NCI-H446 treated with DMSO at 0.1 percent for 48 hours (cell line): ENCODE data around the gene DGUOK.

Experiments
- DNase-seq: peaks from one replicate; lab custom pipeline; 2025; lab: John Stamatoyannopoulos, UW

DGUOK gene

GRCh38 chr2:73947412-73948018 is 20.8 kb downstream of the DGUOK start:
- no peak for DNase-seq

- DNase-seq, result no peak
These were observed 23.1 kb downstream of the DGUOK start for GRCh38 chr2:73949802-73950201.

- no peak for DNase-seq
These were observed 26.1 kb downstream of the DGUOK start for GRCh38 chr2:73952499-73953446.

DNA sequence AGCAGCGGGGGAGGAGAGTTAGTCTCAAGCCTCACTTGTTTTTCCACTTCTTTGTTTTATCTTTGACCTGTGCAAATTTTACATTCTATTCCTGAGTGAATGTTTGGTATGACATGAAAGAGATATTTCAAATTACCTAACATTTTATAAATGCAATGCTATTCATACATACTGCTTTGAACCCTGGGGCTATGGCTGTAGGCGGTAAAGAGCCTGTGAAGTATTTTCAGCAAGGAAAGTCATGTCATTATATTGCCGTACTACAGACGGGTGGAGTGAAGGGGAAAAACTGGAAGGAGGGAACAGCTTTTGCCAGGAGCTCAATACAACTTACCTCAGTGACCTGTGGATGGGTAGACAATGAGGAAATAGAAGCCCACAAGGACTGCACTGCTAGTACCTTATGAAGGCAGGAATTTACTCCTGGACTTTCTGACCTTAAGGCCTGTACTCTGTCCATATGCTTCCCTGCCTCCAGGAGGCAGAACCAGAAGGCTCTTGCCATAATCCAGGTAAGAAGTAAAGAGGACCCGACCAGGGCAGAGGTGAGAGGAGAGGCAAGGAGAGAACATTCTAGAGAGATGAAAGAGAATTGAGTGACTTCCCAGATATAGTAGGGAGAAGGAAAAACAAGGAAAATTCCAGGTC is 29.7 kb downstream of the DGUOK start:
- no peak for DNase-seq

DNA sequence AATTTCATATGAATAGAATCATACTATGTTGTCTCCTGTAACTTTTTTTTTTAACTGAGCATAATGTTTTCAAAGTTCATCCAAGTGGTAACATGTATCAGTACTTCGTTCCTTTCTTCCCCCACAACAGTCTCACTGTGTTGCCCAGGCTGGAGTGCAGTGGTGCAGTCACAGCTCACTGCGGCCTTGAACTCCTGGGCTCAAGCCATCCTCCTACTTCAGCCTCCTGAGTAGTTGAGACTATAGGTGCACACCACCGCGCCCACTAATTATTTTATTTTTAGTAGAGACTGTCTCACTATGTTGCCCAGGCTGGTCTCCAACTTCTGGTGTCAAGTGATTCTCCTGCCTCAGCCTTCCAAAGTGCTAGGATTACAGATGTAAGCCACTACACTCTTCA is 34.6 kb downstream of the DGUOK start:
- DNase-seq, result no peak

- no peak for DNase-seq
These were observed 35.3 kb downstream of the DGUOK start for GRCh38 chr2:73961823-73962615.

- no peak for DNase-seq
These were observed 36.1 kb downstream of the DGUOK start for GRCh38 chr2:73962798-73963197.

- no peak for DNase-seq
These were observed 36.9 kb downstream of the DGUOK start for GRCh38 chr2:73963385-73964120.

DNA sequence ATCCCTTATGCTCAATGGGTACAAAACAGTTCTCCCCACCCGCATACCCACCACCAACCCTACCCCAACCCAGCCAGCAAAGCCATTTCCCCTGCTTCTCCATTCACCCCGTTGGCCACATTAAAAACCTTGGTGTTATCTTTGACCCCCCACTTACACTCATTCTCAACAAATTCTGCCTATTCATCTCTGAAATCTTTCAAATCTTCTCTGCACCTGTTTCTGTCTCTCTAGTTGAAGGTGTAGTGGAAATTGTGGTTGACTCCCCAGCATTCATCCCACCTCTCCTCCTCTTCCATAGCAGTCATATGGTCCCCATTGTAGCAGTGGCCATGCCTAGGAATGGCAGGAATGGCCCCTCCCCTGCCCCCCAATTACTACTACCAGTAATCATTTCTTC is 37.5 kb downstream of the DGUOK start:
- DNase-seq, result no peak

DNA sequence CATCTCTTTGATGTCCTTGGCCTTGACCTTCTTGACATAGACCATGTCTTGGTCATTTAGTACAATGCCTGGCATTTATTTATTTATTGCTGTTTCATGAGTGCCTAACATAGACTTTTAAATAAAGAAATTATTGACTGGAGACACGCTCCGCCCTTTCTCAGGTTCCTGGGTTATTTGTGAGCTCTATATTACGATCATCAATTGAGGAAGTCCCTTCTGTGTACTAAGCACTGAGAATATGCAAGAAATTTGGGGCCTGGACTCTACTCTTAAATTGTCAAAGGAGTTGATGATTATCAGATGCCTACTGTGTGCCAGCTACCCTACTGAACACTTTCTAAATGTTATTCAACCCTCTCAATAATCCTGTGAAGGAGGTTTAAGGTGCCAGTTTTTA is 38.4 kb downstream of the DGUOK start:
- no peak for DNase-seq

DNA sequence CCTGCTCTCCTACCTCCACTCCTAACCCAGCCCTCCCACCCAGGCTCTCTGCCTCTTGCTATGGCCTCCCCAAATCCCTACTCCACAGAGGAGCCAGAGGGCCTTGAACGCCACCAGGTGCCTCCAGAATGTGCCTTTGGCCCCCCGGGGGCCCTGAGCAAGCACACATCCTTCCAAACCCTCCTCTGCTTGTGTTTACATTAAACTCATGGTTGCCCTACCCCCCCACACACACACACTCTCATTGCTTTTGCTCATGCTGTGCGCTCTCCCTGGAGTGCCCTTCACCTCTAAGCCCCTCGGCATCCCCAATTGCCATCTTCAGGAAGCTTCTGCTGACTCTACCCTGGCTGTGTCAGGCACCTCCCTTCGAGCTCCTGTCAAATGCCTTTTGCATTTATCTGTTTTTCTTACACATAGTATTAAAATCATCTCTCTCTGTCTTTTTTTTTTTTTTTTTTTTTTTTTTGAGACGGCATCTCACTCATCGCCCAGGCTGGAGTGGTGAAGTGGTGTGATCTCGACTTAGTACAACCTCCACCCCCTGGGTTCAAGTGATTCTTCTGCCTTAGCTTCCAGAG is 41.8 kb downstream of the DGUOK start:
- no peak for DNase-seq

GRCh38 chr2:73969356-73969755 is 42.7 kb downstream of the DGUOK start:
- no peak for DNase-seq

- no peak for DNase-seq
These were observed 43.6 kb downstream of the DGUOK start for GRCh38 chr2:73970141-73970803.

DNA sequence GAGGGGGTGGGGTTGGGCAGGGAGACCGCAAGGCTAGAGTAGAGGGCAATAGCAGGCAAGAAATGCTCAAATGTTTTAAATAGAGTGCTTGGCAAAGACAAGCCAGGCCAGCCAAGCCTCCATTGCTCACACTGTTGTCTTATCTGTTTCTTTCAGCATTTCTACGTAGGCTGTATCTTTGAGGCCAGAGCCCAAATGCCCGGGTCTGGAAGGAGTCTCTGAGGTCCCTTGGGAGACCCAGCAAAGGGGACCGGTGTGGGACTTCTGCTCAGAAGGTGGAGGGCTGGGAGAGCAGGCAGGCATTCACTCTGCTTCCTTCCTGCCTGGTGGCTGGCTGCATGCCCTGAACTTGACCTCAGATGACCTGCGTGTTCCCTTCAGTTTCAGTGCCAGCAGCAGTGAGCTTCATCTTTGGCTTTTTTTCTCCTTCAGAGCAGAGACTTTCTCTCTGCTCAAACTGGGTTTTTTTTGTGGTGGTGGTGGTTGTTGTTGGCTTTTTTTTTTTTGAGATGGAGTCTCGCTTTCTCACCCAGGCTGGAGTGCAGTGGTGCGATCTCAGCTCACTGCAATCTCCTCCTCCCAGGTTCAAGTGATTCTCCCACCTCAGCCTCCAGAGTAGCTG is 44.3 kb downstream of the DGUOK start:
- no peak for DNase-seq

DNA sequence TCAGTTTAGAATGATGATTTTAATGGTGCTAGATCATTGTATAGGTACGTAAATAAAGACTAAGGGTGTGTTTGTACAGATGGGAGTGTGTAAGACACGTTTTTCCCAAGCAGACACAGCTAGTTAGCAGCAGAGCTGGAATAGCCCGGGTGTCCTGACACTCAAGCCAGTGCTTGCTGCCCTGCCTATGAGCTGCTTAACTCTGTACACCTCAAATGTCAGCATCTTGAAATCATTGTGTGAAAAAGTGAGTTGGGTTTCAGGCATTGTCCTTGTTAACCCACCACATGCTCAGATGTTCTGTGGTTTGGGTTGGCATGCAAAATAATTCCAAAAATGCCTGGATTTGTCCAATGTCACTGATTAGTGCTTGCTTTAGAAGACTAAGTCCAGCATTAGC is 45.0 kb downstream of the DGUOK start:
- DNase-seq, result no peak

GRCh38 chr2:73972846-73973245 is 46.2 kb downstream of the DGUOK start:
- DNase-seq, result no peak

DNA sequence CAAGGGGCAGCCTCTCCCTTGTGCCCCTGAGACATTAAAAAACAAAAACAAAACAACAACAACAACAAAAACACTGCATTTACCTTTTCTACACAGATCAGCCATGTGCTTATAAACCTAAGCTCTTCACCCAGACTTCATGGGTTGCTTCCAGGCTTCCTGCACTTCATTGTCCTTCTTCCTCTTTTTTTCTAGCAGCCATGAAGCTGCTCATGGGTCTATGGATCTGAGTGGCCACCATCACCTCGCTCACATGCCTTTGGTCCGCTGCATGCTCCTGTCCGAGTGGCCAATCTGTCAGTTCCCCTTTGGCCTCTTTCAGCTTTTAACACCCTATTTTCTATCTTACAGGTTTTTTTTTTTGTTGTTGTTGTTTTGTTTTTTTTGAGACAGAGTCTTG is 49.1 kb downstream of the DGUOK start:
- no peak for DNase-seq

- DNase-seq, result no peak
These were observed 50.1 kb downstream of the DGUOK start for GRCh38 chr2:73976803-73977202.

- DNase-seq, result no peak
These were observed 50.8 kb downstream of the DGUOK start for GRCh38 chr2:73977466-73977865.

DNA sequence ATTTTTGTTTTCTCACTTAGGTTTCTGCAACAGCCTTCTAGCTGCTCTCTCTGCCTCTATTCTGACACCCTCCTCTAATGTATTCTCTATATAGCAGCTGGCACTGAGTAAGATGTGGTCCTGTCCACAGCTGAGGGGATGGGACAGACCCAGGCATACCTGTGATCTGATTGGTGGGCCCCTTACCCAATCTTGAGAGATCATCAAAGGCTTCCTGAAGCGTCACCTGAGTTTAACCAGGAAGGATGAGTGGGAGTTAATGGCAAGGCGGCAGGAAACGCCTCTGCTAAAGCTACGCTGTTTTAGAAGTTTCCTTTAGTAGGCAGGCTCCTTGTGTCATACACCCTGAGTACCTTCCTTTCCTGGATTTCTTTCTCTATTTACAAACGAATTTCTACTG is 52.3 kb downstream of the DGUOK start:
- DNase-seq, result no peak
